ENCODE results near the gene TFF3.

The TFF3 gene

DNA sequence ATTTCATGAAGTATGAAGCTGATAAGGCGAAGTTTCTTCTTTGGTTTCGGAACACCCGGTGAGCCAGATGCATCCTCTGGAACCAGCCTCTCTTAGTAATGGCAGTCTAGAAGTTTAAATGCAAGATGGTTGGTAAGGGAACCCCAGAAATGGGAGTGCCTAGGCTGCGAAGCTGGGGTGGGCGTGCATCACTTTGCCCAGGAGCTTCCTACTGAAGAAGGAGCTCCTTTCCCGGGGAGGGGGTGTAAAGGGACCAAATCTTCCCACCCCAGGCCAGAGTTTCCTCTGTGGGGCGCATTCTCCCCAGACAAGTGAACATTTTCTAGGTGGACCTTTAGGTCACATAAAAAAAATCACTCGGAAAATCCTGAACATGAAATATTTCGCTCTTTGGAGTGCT, 31.2 kb upstream of the TFF3 start:
- DNase-seq: no peak

GRCh38 chr21:42344631-42345030, 29.4 kb upstream of the TFF3 start:
- DNase-seq: no peak

GRCh38 chr21:42343963-42344510, 28.8 kb upstream of the TFF3 start:
- DNase-seq: no peak

DNA sequence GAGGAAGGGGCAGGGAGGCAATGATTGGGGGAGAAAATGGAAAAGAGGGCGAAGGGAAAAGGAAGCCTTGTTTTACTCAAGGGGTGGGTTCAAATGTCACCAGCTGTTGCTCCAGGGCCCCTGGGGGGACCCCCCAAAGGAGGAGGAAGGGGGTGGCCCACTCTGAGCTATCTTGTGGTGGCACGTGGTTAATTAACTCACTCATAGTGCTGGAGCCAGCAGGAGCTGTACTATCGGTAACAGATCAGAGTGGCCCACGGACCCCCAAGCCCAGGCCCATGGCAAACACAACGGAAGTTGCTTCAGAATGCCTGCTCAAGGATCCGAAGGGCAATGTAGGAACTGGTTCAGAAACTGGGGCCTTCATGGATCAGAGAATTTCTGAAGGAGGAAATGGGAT, 28.3 kb upstream of the TFF3 start:
- DNase-seq: no peak

GRCh38 chr21:42343101-42343500, 27.9 kb upstream of the TFF3 start:
- no peak for DNase-seq

- DNase-seq: no peak
Measured at GRCh38 chr21:42341776-42342542, 26.8 kb upstream of the TFF3 start.

- no peak for DNase-seq
Measured at GRCh38 chr21:42340187-42341050, 25.2 kb upstream of the TFF3 start.

DNA sequence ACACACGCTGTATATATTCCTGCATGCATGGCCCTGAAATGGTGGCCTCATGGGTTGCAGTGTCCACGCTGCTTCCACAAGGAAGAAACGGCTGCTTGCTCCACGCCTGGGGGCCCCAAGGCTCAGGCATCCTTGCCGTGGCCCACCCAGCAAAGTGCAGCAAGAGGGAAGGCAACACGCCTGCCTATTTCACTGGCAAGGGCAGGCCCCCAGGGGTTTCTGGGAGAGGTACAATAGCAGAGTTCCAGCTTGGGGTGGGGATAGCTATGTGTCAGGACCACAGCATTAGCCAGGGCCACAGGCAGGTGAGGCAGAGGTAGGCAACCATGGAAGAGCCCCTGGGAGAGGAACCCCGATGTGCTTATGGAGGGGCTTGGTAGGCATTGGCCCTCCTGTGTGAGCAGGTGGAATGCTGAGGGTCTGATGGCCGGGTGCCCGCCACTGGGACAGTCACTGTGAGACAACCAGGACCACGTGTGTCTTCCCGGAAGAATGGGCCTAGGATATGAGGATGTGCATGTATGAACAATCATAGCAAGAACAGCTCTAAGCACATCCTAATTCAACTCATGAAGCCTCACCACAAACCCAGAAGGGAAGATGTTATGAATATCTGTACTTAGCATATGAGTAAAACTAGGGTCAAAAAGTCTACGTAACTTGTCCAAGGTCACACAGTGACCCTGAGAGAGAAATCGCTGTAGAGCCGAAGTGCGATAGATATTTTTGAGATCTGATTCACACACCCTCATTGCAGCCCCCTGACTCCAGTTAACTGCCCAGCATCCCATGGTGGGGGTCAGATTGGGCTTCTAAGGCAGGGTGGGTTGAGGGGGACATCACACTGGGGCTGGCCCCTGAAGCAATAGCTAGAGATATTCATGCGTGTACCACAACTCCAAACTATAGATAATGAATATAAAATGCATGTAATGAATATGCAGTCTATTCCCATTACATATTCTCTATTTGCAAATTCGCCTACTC, 23.8 kb upstream of the TFF3 start:
- no peak for DNase-seq

DNA sequence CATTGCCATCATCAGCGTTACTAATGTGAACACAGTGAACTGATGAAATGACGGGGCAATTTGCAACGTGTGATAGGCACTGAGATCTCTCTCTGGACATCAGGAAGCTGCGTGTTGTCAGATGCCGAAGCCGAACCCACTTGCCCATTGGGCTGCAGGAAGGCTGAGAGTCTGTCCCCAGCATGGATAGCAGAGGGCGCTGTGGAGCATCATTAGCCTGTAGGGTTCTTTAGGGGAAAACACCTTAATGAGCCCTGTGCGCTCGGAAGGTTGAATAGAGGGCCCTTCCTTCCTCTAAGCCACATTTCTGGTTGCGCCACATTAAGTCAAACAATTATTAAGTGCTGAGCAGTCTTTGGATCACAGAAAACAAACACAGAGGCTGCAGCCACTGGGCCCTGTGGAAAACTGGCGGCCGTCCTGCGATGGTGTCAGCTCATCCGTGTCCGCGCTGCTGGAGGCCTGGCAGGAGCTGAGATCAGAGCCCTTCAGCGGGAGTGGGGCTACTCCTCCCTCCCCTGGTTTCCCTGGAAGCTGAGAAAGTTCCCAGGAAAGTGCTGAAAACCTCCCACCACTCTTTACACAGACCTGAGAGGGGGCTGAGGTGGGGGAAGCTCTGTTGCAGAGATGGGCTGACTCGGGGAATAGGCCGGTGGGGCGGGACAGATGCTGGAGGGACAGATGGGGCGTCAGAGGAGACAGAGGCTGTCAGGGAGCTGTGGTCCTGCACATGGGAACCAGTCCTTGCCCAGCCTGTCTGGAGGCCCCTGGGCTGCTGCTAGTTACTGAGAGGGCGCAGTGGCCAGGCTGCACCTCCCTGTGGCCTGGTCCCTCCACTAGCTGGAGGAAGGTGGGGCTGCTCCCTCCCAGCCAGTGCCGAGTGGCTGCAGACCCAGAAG, 22.9 kb upstream of the TFF3 start:
- peak; percentile 72 for DNase-seq

DNA sequence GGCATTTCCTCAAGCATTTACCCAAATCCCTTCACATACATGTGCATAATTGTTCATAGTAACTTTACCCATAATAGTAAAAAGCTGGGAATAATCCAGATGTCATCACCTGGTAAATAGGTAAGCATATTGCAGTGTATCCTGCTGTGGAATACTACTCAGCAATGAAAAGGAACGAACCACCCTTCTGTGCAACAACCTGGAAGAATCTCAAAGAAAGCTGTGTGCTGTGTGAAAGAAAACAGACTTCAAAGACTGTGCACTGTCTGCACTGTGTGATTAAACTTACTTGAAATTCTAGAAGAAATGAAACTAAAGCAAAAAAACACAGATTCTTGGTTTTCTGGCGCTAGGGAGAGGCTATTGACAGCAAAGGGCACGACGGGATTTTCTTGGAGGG, 22.1 kb upstream of the TFF3 start:
- DNase-seq: no peak

DNA sequence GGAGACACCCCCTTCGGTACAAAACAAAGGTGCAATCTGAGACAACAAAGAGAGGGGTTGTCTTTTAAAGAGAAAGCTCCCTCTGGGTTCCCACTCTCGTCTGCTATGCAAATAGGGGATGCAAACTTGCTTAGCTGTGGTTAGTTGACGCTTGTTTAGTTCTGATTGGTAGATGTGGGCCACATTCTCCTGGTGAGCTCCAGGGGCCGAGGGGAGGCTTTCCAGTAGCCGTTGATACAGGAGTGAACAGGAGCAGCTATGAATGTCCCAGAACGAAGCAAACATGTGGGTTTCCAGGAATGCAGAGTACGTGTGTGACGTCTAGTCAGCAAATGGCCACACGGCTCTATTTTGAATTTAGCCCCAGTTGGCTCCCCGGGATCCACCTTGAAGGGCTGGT, 20.8 kb upstream of the TFF3 start:
- no peak for DNase-seq

DNA sequence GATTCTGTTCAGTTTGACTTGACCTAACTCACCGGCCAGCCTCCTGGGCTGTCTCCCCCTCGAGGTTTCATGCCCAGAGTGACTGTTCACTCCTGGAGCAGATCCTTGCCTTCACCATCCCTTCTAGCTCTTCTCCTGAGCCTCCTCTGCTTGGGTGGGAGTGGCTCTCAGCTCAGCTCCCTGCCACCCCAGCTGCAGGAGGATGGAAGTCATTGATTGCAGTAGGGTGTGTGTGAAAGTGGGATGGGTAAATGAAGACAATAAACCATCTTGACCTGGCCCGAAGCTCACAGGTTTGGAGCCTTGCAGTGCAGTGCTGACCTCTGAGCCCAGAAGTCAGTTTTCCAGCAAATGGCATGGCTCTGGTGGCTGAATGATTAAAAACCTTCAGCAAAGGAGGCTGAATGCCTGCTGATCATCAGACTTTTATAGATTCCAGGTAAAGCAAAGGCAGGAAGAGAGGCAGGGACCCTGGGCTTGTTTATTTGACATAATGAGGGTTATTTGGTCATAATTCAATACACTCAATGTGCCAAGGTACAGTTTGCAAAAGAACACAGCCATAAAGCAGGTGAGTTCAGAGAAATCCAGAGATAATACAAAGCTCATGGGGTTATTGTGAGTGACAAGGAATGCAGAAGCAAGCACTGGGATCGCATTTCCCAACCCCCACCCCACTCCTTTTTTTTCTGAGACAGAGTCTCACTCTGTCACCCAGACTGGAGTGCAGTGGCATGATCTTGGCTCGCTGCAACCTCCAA, 17.5 kb upstream of the TFF3 start:
- DNase-seq: no peak

DNA sequence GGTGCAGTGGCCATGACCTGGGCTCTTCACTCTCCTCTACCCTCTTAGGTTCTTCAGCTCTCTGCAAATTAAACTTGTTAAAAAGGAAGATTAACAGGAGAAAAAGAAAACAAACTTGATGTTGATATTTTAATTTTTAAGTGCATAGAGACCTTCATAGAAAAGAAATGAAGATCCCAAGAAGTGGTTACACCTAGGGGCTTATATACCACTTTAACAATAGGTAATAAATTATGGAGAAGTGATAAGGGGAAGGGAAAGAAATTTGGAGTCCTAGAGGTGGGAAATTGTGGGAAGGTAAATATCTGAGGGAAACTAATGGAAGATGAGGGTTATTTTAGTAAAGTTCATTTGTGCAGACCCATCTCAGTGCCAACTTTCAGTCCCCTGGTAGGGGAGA, 16.5 kb upstream of the TFF3 start:
- no peak for DNase-seq

- no peak for DNase-seq
Measured at GRCh38 chr21:42330380-42331371, 15.5 kb upstream of the TFF3 start.

DNA sequence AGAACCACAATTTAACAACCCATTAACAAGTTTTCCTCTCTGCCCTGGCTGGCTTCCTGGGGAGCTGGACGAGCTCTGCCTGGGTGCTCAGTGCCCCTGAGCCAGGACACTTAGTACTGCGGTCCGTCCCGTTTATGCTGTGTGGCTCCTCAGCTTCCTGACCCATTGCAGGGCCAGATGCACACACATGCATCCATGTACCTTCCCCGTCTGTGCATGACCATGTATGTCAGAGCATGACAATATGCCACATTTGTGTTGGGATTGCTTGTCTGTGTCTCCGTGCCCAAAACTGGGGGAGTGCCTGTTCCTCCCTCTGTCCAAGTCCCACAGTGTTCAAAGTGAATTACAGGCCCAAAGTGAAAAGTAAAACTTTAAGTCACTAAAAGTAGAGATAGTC, 9.7 kb upstream of the TFF3 start:
- no peak for DNase-seq

- no peak for DNase-seq
Measured at GRCh38 chr21:42321845-42322244, 6.6 kb upstream of the TFF3 start.

DNA sequence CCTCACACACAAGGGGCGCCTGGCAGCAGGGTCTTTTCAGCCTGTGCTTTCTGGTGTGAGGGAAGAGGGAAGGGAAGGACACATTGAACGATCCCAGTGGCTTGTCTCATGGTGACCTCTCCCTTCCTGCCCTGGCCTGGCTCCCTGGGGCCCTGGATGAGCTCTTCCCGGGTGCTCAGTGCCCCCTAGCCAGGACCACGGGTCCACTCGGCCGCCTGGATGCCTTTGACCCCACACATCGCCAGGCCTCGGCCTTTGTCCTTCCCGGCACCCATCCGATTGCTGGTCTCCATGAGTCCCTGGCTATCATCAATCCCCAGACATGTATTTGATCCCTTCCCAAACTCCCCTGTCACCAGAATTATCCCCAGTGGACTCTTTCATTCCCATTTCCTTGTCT, 6.0 kb upstream of the TFF3 start:
- no peak for DNase-seq

- DNase-seq: no peak
Measured at GRCh38 chr21:42320791-42321190, 5.6 kb upstream of the TFF3 start.

DNA sequence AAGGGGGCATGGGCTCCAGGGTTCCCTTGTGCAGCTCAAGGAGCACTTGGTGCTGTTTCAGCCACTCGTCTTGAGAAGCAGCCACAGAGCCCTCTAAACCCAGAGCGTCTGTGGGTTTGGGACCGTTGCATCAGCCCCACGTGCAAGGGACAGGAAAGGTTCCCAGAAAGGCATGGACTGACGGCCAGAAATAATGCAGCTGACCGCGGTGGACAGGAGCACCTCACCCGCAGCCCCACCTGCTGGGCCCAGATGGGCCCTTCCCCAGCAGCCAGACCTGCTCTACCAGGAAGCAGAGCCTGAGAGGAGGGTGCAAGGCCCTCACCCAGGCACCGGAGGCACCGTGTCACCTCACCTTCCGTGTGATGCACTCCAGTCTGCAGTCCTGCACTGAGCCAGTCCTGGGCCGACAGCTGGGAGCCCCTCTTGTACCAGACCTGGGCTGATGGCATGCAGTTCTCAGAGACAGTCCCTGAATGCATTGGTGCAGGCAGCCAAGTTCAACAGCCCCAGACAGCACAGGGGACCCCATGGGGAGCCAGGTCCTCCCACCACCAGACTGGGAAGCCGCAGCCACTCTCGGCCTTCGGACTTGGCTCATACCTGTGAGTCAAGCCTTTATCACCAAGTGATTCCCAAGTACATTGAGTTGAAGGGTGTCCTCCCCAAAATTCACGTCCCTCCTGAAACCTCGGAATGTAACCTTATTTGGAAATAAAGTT, 4.8 kb upstream of the TFF3 start:
- DNase-seq: no peak

Data from midbrain (tissue), 1 donor.